Left ventricle myocardium inferior (tissue), 1 donor: ENCODE results near the gene CDH6. TPM values are rescaled to one million over a fixed set of nuclear protein-coding genes. Genes with fewer than 3 reads are reported as not detected.

ENCODE experiments used
- DNase-seq: peaks from one replicate; pipeline ENCODE4 v3.0.0-alpha.2; 2020
- H3K27ac ChIP-seq: fragments of 200-600 bp; replicated peaks from 2 replicates; pipeline ENCODE4 v1.8.0; 2021
- H3K27me3 ChIP-seq: fragments of 200-600 bp; 2 replicates; pipeline ENCODE4 v1.8.0; 2021; ENCODE audit warnings: low read depth
- H3K36me3 ChIP-seq: fragments of 200-600 bp; 2 replicates; pipeline ENCODE4 v1.8.0; 2021
- H3K4me1 ChIP-seq: fragments of 200-600 bp; 2 replicates; pipeline ENCODE4 v1.8.0; 2021
- H3K4me3 ChIP-seq: fragments of 200-600 bp; 2 replicates; pipeline ENCODE4 v1.8.0; 2021; ENCODE audit warnings: mild to moderate bottlenecking, moderate library complexity
- H3K9me3 ChIP-seq: fragments of 200-600 bp; replicated peaks from 2 replicates; pipeline ENCODE4 v1.8.0; 2021
- intact Hi-C: fragments of 100-400 bp; cut with micrococcal nuclease; formaldehyde crosslinking; loops from one replicate; pipeline ENCODE4 v1.11.0; 2022
- total RNA-seq: library from RNA; stranded (reverse); fragmentation: NEBNext Ultra II Directional; extraction: Animal tissue kit (Norgen Biotek cat#: 25700); gene quantifications from one replicate; pipeline ENCODE4 v1.2.1, GENCODE V29; 2021
- TF ChIP-seq, protein P1 (sequence below): fragments of 200-600 bp; IDR thresholded peaks from 2 replicates; pipeline ENCODE4 v1.8.0; 2021; ENCODE audit warnings: antibody characterized with exemption, mild to moderate bottlenecking, borderline replicate concordance
- donor health status: DM: no; HTN: yes; CAD: no; lungs with severe emphysema.

Gene CDH6
- total RNA-seq, 1 donor from 2014 or later = 2.8 TPM

DNA sequence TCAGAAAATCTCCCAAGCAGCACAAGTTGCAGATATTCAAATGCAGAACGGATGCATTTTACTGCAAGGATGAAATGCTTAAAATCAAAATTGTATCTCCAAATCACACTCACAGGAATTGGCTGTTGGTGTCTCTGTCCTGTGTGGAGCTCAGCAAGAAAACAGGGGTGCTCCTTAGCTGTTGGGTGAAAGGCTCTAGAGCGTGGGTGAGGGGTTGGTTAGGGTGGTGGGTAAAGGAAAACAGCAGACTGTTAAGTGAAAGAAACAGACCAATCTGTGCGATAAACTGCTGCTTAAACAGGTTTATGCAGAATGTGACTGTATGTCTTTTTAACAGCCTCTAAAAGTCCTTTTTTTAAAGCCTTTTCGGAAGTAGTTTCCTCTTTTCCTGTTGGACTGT is 19.8 kb downstream of the CDH6 start:
- TF ChIP-seq, protein P1, sequence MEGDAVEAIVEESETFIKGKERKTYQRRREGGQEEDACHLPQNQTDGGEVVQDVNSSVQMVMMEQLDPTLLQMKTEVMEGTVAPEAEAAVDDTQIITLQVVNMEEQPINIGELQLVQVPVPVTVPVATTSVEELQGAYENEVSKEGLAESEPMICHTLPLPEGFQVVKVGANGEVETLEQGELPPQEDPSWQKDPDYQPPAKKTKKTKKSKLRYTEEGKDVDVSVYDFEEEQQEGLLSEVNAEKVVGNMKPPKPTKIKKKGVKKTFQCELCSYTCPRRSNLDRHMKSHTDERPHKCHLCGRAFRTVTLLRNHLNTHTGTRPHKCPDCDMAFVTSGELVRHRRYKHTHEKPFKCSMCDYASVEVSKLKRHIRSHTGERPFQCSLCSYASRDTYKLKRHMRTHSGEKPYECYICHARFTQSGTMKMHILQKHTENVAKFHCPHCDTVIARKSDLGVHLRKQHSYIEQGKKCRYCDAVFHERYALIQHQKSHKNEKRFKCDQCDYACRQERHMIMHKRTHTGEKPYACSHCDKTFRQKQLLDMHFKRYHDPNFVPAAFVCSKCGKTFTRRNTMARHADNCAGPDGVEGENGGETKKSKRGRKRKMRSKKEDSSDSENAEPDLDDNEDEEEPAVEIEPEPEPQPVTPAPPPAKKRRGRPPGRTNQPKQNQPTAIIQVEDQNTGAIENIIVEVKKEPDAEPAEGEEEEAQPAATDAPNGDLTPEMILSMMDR = no peak
- no peaks in the 10 kb centered on the region for H3K36me3 ChIP-seq
- intact Hi-C loops = no loop called here
- no peaks in the 10 kb centered on the region for H3K9me3 ChIP-seq
- no peaks in the 10 kb centered on the region for H3K4me1 ChIP-seq
- H3K4me3 ChIP-seq = no peak overlapping the region
- H3K27me3 ChIP-seq = no peaks in the 10 kb centered on the region
- H3K27ac ChIP-seq = peak overlapping the region; percentile 45
- no peak for DNase-seq

- intact Hi-C loops = no loop called here
- Histone ChIP-seq H3K4me1 (no peaks in the 10 kb centered on the region), H3K27ac (peak overlapping the region; percentile 45), H3K27me3 (no peaks in the 10 kb centered on the region), H3K36me3 (no peaks in the 10 kb centered on the region), H3K9me3 (no peaks in the 10 kb centered on the region), H3K4me3 (no peak overlapping the region)
- DNase-seq = no peak
- TF ChIP-seq, protein P1 = no peak
These were observed 20.2 kb downstream of the CDH6 start for GRCh38 chr5:31213705-31214121.

DNA sequence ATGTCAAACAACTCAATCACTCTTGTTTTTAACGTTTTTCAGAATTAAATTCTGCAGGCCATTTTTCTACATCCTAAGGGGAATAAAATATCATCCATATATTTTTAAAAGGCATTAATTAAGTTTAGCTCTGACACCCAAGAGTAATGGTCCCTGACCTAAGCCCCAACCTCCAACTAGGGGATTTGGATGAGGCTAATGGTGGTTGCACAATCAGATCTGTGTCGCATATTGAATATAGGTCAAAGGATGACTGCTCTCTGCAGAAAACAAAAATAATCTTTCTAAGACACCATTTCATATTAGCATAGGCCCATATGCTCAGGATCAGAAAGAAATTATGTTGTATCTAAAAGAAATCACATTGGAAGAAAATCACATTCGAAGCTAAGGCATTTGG is 20.7 kb downstream of the CDH6 start:
- H3K27ac ChIP-seq = peak overlapping the region; percentile 45
- no peak for DNase-seq
- no peaks in the 10 kb centered on the region for H3K36me3 ChIP-seq
- TF ChIP-seq, protein P1 = no peak
- no peaks in the 10 kb centered on the region for H3K27me3 ChIP-seq
- intact Hi-C loops = no loop called here
- no peak overlapping the region for H3K4me3 ChIP-seq
- H3K9me3 ChIP-seq = no peaks in the 10 kb centered on the region
- H3K4me1 ChIP-seq = no peaks in the 10 kb centered on the region

DNA sequence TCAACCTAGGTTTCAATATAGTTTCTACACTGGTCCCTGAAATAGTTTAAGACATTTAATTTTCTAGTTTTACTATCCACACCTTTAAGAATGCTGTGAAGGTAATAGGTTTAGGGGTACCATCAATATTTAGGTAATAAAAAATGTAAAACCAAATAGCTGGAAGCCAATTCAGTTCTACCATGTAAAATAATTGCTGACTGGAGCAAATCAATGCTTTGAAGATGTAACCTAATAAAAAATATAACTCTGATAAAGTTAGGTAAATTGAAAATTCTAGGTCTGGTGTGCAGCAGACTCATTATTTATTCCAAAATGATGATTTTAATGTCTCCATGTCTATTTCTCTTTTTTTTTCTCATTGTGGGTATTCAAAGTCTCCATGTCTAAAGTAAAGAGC is 21.8 kb downstream of the CDH6 start:
- Histone ChIP-seq H3K9me3 (no peaks in the 10 kb centered on the region), H3K4me3 (no peak overlapping the region), H3K4me1 (no peaks in the 10 kb centered on the region), H3K36me3 (no peaks in the 10 kb centered on the region), H3K27ac (no peak overlapping the region), H3K27me3 (no peaks in the 10 kb centered on the region)
- TF ChIP-seq, protein P1 = no peak
- no peak for DNase-seq
- intact Hi-C loops = no loop called here

- no peak overlapping the region for H3K27ac ChIP-seq
- DNase-seq = no peak
- no peak overlapping the region for H3K4me3 ChIP-seq
- peaks cover 7% of the 10 kb centered on the region for H3K4me1 ChIP-seq
- no peaks in the 10 kb centered on the region for H3K27me3 ChIP-seq
- H3K9me3 ChIP-seq = no peaks in the 10 kb centered on the region
- intact Hi-C loops = no loop called here
- no peaks in the 10 kb centered on the region for H3K36me3 ChIP-seq
- TF ChIP-seq, protein P1 = no peak
These were observed 24.0 kb downstream of the CDH6 start for GRCh38 chr5:31217446-31217845.

DNA sequence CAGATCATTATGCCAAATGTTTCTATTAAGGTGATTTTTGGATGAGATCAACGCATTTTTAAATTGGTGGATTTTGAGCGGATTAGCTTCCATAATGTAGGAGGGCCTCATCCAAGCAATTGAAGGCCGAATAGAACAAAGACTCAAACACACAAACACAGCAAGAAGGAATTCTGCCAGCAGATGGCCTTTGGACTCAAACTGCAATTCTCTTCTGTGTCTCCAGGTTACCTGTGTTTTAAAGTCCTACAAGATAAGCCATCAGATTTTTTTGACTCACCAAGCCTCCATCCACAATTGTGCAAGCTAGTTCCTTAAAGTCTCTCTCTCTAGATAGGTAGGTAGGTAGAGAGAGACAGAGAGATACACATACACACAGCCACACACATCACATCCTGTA is 25.5 kb downstream of the CDH6 start:
- no peak for DNase-seq
- intact Hi-C loops = no loop called here
- TF ChIP-seq, protein P1 = no peak
- Histone ChIP-seq H3K27ac (no peak overlapping the region), H3K4me3 (no peak overlapping the region), H3K9me3 (no peaks in the 10 kb centered on the region), H3K4me1 (peaks cover 7% of the 10 kb centered on the region), H3K36me3 (no peaks in the 10 kb centered on the region), H3K27me3 (no peaks in the 10 kb centered on the region)
